HG03469 (cell line): ENCODE measurements around the gene TFF1.

ENCODE experiments used
- ATAC-seq: cut with Tn5 transposase; IDR thresholded peaks from one replicate; pipeline ENCODE4 v1.9.1; 2021; ENCODE audit warnings: mild to moderate bottlenecking, moderate library complexity, moderate number of reproducible peaks; ENCODE audit not compliant: unreplicated experiment

The TFF1 gene

GRCh38 chr21:42321231-42321630 lies 45.1 kb downstream of the TFF1 start:
- no peak for ATAC-seq

GRCh38 chr21:42320791-42321190 lies 45.5 kb downstream of the TFF1 start:
- no peak for ATAC-seq

GRCh38 chr21:42319851-42320572 lies 46.3 kb downstream of the TFF1 start:
- no peak for ATAC-seq

GRCh38 chr21:42319376-42319775 lies 47.0 kb downstream of the TFF1 start:
- no peak for ATAC-seq

DNA sequence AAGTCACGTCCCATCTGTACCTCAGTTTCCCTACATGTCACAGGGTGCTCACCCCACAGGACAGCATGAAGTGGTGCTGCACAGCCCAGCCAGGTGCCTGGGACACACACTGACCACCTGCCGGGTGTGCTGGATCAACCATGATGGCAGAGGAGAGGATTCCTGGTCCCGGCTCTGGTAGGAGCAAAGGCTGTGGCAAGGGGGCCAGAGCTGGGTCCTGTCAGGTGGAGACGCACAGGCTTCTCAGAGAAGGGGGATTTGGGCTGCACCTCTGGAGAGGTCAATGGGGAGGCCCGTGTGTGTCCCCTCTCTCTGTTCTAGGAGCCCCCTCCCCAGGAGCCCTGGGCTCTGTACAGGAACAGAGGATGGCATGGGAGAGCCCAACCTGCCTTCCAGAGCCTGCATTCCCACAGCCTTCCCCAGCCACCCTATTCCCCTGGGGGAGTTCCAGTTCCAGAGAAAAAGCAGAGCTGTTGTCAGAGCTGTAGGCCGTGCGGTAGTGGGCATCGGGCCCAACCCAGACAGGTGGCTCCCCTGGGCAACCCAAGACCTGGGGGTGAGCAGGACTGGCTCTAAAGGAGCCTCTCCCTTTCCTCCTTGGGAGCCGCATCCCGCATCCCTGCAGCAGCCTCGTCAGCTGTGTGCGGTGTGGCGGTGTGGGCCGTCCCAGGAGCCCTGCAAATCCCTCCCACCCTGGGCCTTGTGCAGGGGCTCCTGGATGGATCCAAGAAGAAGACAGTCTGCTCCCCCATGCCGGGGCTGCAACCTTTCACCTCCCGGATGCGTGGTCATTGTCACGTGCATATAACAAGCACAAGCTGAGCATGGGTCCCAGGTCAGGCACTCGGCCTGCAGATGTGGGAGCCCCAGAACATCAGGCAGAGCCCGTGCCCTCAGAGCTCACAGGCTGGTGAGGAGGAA lies 48.2 kb downstream of the TFF1 start:
- no peak for ATAC-seq

DNA sequence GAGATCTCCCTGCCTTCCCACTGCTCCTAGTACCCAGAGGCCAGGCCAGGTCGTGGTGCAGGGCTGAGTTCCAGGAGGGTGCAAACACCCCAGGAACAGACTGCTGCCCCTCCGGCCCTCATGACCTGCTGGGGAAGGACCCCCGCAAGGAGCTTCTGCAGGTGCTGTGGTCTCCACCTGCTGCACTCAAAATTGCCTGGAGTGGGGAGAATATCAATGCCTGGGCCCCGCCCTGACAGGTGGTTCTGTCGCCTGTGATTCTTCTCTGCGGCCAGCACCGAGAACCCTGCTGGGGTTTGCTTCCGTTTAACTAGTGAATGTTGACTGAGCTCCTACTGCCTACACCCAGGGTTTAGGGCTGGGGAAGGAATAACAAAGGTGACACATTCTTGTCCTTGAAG lies 49.0 kb downstream of the TFF1 start:
- no peak for ATAC-seq

DNA sequence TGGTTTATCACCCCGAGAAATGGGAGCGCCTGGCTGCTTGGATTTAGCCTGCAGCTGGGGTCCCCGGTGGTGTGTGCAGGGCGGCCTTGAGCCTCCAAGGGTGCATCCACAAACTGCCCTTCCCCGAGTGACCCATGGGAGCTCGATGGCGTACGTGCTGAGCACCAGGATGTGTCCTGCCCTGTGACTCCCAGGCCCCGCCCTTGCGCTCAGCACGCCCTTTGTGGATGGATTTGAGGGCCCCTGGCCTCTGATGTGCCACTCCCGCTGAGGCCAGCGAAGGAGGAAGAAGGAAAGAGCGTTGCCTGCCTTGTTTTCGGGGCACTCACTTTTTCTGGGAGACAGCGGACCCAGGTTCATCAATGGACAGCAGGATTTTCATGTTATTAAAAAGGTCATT lies 49.4 kb downstream of the TFF1 start:
- no peak for ATAC-seq

DNA sequence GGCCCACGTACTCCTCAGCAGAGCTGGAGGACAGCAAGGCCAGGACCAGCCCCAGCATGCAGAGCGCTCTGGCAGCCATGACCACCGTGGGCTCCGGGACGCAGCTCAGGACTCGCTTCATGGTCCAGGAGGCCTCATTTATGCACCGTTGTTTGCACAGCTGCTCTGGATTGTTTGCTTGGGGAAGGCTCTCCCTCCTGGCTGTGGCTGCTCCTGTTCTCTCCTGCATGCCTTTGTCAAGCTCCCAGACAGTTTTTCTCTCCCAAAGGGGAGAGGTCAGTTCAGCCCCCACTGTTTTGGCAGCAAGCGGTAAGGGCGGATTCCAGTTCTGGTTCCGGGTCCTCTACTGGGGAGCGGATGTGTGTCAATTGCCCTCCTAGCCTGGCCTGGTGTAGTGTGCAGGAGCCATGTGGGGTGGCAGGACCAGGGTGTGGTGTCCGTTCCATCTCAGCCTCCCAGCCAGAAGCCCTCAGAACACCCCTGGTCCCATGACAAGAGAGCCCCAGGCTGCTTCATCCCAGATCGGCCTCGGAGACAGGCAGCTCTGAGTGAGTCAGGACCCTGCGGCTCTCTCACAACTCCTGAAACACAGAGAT lies 50.9 kb downstream of the TFF1 start, which contains the start of gene TFF3:
Gene TFF3, minus strand, starts transcription at position 114 of the 596 bp plus-strand sequence. Its CDS starts 35 bp downstream, at position 79.
- no peak for ATAC-seq

DNA sequence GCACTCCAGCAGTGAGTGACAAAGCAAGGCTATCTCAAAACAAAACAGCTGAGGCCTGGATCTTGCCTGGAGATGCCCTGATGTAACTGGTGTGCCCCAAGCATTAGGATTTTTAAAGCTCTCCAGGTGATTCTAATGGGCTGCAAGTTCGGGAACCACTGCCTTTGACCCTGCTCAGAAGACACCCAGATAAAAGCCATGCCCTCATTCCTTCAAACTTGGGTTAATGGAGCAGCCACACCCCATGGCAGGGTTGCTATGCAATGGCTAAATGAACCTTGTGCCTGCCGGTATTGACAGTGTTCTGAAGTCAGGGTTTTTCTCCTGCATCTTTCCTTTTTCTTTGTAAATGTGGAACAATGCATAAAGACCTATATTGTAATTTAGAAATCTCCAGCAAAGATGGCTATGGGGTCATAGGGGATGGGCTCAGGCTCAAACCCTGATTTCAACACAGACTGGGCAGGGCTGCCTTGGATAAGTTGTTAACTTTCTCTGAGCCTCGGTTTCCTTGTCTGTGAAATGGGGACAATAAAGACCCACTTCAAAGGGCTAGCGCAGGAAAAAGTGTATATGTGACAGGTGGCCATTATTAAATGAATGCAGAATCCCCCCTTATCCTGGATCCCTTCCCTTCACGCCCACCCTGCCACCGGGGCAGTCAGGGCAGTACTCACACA lies 51.6 kb downstream of the TFF1 start:
- no peak for ATAC-seq

DNA sequence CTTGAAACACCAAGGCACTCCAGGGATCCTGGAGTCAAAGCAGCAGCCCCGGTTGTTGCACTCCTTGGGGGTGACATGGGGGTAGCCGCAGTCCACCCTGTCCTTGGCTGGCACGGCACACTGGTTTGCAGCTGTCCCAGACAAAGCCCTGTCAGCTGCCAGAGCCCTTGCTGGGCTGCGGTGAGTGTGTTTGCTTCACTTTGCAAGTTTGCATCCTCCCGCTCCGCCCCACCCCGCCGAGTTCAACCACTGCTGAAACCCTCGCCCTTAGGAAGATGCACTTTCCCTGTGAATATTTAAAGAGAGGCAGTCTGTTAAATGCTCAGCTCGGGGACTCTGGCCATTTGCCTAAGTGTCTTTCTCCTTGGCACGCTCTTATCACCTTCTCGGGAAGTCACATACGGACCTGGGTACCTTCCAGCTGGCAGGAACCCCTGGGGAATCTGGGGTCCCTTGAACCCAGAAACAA lies 52.8 kb downstream of the TFF1 start:
- no peak for ATAC-seq

DNA sequence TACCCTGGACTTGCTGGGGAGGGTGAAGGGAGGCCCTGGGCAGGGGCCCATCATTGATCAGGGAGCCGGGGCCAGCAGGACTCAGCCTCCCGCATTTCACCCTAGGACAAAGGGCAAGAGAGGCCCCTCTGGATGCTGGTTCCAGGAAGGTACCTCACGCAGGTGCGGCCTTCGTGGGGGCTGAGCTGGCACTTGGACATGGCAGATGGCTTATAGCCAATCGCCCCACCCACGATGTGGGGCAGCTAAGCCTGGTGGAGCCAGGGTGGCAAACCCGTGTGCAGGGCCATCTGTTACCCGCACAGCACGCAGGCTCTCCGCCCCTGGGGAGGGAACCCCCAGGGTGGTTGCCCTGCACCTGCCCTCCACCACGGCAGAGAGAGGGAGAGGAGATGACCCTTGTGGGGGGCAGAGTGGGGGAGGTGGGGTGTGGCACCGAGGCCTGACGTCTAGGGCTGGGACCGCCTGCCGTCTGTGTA lies 53.7 kb downstream of the TFF1 start:
- no peak for ATAC-seq
